ENCODE measurements around the gene CCKAR.

Gene CCKAR

GRCh38 chr4:26489101-26489985 lies 941 bp downstream of the CCKAR start:
- no peak for DNase-seq

GRCh38 chr4:26485684-26486083 lies 4.6 kb downstream of the CCKAR start:
- DNase-seq, result no peak

- DNase-seq, result no peak
Measured at GRCh38 chr4:26484516-26484915, 5.8 kb downstream of the CCKAR start.

- DNase-seq, result no peak
Measured at GRCh38 chr4:26484032-26484515, 6.2 kb downstream of the CCKAR start.

DNA sequence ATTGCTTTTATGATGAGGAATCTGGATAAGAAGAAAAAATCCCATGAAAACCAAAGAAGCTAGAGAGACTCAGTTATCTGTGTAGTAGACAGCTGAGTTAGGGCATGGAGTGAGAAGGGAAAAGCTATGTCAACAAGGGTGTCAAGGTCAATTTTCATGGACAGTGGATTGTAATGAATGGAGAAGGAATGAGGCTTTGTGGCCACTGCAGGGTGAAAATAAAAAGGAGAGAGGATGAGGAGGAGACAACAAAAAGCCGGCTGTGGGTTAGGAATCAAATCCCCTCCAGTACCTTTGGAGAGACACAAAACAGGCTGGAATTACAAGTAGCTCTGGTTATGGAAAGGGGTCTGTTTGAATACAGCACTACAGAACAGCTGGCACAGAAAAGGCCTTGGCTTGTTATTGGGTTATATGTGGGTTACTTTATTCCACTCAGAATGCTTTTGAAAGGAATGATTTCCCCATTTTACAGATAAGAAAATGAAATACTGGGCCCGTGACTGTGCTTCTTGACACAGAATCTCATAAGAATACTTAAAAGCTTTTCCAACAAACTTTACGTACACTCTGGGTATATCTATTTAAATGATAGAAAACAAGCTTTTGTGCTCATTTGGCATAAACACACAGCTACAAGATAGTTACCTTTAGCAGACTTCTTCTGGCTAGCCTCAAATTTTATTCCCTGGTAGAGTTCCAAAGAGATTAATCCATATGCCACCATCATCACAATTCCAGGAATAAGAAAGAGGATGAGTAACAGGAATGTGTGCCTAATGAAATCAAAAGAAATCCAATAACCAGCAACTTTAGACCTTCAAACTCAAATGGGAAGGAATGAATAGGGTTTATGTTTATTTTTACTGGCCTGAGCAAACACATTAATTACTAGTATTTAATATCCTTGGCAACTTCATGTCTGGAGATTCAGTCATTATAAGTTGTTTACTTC lies 7.5 kb downstream of the CCKAR start:
- DNase-seq, result no peak

- no peak for DNase-seq
Measured at GRCh38 chr4:26478330-26478729, 12.0 kb downstream of the CCKAR start.

- DNase-seq, result no peak
Measured at GRCh38 chr4:26476545-26476944, 13.7 kb downstream of the CCKAR start.

GRCh38 chr4:26475716-26476115 lies 14.6 kb downstream of the CCKAR start:
- no peak for DNase-seq

DNA sequence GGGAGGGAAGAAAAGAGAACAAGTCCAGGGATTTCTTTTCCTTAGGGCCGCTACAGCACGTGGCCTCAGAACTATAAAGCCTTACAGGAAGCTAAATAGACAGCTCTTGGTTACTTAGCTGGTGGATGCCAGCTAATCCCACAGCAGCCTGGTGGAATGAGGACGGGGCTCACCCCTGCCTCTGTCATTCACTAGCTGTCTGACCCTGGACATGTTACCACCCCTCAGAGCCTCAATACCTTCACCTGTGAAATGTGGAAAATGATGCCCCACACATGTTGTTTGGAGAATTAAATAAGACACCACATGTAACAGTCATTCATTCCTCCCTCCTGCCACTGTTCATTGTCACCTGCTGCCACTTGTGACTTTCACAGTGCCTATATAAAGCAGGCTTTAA lies 15.7 kb downstream of the CCKAR start:
- DNase-seq, result no peak

- no peak for DNase-seq
Measured at GRCh38 chr4:26473893-26474292, 16.4 kb downstream of the CCKAR start.

DNA sequence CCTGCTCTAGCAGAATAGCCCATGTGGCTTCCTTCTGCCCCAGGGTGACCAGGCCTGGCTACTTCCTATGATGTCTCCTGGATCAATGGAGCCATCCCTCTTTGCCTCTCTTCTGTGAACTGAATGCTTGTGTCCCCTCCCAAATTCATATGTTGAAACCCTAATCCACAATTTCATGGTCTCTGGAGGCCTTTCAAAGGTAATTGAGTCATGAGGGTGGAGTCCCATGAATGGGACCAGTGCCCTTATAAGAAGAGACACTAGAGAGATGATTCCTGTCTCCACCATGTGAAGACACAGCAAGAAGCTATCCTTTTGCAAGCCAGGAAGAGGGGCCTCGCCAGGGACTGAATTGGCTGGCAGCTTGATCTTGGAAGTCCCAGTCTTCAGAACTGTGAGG lies 18.4 kb downstream of the CCKAR start:
- no peak for DNase-seq

DNA sequence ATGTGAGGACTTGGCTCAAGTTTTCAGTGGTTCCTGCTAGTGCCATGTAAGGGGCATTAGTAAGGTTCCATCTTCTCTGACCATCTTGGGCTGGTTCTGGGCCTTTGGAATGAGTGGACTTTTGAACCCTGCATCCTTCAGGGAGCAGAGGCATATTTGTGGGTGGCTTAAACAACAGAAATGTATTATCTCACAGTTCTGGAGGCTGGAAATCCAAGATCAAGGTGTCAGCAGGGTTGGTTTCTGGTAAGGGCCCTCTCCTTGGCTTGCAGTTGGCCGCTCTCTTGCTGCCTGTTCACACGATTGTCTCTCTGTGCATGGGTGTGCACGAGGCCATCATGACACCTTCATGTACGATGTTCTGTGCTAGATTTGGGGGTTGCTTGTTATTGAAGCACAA lies 21.3 kb downstream of the CCKAR start:
- DNase-seq, result no peak

DNA sequence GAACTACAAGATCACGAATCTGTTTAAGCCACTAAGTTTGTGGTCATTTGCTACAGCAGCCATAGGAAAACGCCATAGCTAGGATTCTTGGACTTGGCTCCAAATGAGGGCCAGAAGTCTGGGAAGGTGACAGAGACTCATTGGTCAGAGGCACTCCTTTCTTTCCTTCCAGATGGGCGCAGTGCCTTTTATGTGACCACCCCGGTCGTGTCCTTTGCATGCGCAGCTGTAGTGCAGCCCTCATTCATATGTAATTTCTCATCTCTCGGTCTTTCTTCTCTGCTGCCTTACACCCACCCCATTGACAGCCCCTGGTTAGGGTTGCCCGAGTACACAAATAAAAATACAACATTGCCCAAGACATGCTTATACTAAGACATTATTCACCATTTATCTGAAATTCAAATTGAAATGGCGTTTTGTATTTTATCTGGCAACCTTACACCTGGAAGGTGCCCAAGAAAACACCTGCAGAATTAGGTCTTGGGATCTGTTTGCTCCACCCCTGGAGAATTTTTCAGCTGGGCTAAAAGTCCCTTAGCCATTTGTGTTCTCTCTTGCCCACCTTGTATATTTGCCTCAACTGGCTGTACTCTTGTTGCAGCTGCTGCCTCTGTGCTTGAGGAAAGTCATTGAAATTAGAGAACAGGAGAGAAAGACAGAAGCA lies 21.9 kb downstream of the CCKAR start:
- no peak for DNase-seq

GRCh38 chr4:26467724-26468123 lies 22.6 kb downstream of the CCKAR start:
- DNase-seq, result no peak

DNA sequence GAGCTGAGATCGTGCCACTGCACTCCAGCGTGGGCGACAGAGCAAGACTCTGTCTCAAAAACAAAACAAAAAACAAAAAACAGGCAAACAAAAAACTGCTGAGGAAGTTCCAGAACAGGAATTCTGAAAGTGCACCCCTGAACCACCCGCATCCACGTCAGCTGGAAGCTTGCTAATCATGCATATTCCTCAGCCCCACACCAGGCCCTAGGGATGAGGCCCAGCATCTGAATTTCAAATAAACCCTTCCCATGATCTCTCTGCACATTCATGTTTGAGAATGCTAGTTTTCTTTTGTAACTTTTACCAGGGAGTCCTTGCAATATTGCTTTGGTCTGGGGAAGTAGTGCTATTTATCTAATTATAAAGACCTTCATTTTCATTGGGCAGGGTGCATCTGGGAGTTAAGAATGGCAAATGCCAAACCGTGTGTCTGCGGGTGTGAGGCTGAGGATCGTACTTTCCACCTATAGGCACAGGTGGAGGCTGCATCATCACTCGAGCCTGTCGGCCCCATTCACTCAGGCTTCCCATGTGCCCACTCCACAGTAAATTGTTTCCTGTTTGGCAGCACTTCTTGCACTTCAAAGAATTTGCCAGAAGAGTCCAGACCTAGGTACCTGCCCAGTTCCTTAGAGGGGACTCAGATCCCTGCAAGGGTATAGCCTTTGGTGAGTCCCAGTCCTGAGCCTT lies 23.6 kb downstream of the CCKAR start:
- no peak for DNase-seq

DNA sequence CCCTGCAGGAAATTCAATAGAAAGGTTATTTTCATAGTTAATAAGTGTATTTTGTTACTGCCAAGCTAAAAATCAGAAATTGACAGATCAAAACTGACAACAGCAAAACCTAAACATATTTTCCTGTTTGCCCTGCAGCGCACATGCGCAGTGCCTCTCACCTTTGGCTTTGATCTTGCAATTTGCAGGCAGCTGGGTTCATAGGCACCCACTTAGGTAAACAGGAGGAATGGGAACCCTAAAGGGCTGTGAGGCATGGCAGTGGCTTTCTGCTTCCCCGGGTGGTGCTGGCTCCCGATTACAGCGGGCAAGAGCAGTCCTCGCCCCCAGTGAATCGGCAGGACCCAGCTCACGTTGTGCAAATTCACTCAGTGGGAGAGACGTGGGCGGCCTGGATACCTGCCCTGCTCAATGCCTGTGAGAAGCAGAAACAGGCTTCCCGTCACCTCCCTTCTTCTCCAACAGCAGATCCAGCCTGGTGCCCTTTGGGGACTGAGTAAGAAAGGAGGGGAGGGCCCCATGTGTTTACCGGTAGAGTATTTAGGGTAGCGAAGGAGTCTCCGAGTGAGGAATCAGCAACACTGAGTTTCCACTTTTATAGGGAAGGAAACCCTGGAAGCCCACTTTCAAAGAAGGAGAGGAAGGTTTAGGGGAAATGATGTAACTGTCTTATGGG lies 25.7 kb downstream of the CCKAR start:
- DNase-seq, result no peak

DNA sequence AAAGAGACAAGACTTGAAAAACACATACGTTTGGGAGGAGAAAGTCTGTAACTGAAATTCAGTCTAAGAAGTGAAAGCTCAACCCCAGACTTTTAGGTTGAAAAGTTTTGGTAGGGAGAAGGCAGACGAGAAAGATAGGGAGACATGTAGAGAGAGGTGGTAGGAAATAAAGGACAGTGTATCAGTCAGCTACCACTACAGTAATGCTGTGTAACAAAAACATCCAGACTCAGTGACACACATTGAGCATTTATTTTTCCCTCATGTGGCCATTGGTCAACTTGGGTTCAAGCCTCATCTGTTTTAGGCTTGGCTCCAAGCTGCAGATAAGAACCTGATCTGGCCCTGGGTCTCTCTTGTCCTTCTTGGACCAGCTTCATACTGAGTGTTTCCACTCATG lies 26.9 kb downstream of the CCKAR start:
- DNase-seq, result no peak

DNA sequence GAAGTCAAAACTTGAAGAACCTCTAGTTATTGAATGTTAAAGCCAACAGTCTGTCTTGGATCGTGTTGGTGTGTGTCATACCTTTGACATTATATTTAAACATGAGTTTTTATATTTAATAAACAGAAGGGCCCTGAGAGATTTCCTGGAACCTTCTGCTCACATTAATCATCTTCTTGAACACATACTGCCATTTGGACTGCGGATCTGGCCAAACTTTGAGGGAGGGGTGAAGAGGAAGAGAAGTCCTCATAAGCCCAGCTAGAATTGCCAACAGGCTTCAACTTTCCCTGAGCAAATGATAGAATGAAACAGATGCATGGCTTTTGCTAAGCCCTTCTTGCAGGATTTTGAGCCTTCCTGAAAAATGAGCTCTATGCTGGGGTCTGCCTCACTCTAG lies 27.4 kb downstream of the CCKAR start:
- DNase-seq, result no peak

- no peak for DNase-seq
Measured at GRCh38 chr4:26459756-26460530, 30.3 kb downstream of the CCKAR start.

DNA sequence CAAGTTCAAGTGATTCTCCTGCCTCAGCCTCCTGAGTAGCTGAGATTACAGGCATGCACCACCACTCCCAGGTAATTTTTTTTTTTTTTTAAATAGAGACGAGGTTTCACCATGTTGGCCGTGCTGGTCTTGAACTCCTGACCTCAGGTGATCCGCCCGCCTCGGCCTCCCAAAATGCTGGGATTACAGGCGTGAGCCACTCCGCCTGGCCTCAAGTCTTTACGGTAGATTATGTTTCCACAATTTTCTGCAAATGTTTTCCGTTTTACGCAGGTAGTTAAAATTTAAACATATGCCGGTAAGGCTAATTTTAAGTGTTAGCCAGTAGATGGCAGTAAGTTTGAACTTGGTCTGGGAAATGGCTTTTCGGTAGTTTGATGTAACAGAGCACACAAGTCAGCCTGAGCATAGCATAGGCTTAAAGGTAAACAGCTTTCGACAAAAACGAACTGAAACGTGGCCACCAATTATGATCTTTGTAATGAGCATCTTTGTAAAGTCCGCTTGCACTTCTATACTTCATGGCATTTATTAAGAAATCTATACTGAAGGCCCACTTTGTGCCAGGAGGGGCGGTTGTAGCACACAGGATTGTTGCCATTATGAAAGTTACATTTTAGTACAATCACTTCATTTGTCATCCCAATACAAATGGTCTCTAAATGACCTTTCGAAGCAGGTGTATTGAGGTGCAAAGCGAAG lies 31.1 kb downstream of the CCKAR start:
- DNase-seq, result peak in 1 of 5 donors; percentile 41
